Urinary bladder (tissue), 4 donors: Measurements from ENCODE around the gene THYN1. TPM values are rescaled to one million over a fixed set of nuclear protein-coding genes. Genes with fewer than 3 reads are reported as not detected.

Experiments
- DNase-seq: peaks from one replicate; pipeline ENCODE4 v3.0.0-alpha.2; 2015; ENCODE audit errors: extremely low spot score
- H3K27ac ChIP-seq: one replicate; pipeline ENCODE4 v1.5.1; 2013; ENCODE audit warnings: low read depth, mild to moderate bottlenecking, moderate library complexity
- H3K36me3 ChIP-seq: one replicate; pipeline ENCODE4 v1.6.1; 2013; ENCODE audit warnings: mild to moderate bottlenecking, moderate library complexity; ENCODE audit not compliant: insufficient read depth
- H3K4me1 ChIP-seq: one replicate; pipeline ENCODE4 v1.6.1; 2013; ENCODE audit warnings: mild to moderate bottlenecking, moderate library complexity; ENCODE audit not compliant: insufficient read depth
- H3K4me3 ChIP-seq: one replicate; pipeline ENCODE4 v1.5.1; 2013; ENCODE audit warnings: low read depth, low read length
- WGBS: extraction: QIAGEN DNeasy Blood & Tissue Kit; methylation state at CpG from one replicate; pipeline ENCODE4 v1.1.7; 2013; 5-methylcytosine and 5-hydroxymethylcytosine counted together
- polyA plus RNA-seq: library from polyadenylated mRNA; stranded (reverse); fragments of 200-250 nt; gene quantifications from one replicate; pipeline ENCODE4 v1.2.3, GENCODE V29; 2013
- total RNA-seq: library from RNA; depleted of rRNA; stranded (reverse); fragments of >200 nt; gene quantifications from one replicate; pipeline ENCODE4 v1.2.3, GENCODE V29; 2014
- donor health status: healthy with polysubstance abuse.
- donor health status: healthy.

THYN1 gene
- total and polyA plus RNA-seq, 2 donors = 47.2 to 61.7 TPM

DNA sequence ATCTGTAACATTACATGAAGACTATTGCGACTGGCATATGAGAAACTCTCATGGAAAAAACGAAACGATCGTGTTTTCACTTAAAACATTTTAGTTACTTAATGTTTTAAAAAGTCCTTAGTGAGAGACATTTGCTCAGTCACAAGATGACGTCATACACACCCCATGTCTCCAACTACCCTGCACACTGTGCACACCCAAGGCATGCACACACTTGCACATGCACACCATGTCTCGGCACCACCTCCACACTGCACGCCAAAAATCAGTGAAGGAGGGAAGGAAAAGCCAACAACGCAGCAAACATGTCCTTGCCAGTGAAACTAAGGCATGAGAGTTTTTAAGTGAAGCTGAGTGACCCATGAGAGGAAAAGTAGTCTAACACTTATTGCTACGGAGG lies 47.4 kb downstream of the THYN1 start:
- H3K4me1 ChIP-seq = no peaks in the 10 kb centered on the region
- no peak for DNase-seq
- no peak overlapping the region for H3K27ac ChIP-seq
- H3K36me3 ChIP-seq = peaks cover 5% of the 10 kb centered on the region
- H3K4me3 ChIP-seq = no peak overlapping the region
- WGBS = 96% methylated on average over 9 of the region's 9 CpGs

DNA sequence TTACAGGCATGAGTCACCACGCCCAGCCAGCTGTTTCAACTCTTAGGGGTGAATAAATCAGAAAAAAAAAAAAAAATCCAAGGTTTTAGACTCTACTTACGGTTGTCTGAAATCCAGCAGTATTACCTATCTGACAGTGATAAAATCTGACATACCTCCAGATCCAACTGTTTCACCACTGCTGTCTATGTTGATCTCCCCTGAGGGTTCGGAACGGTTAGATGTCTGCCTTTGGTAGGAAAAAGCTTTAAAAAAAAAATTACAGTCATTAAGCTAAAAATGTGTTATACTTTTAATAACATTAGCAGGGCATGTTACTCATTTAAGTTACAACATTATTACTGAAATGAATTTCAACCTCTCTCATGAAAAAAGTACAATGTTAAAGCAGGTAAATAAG lies 50.5 kb downstream of the THYN1 start:
- no peak for DNase-seq
- 89% methylated on average over 4 of the region's 4 CpGs for WGBS
- Histone ChIP-seq H3K4me3 (no peak overlapping the region), H3K27ac (no peak overlapping the region), H3K36me3 (no peaks in the 10 kb centered on the region), H3K4me1 (no peaks in the 10 kb centered on the region)

DNA sequence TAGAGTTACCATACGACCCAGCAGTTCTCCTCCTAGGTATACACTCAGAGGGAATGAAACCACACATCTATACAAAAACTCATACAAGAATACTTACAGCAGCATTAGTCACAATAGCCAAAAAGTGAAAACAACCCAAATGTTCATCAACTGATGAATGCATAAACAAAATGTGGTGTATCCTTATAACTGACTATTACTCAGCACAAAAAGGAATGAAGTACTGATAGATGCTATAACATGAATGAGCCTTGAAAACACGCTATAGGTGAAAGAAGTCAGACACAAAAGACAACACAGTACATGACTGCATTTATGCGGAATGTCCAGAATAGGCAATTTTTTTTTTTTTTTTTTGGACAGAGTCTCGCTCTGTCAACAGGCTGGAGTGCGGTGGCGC lies 52.5 kb downstream of the THYN1 start:
- Histone ChIP-seq H3K36me3 (no peaks in the 10 kb centered on the region), H3K4me3 (no peak overlapping the region), H3K4me1 (no peaks in the 10 kb centered on the region), H3K27ac (no peak overlapping the region)
- DNase-seq = no peak
- WGBS = 97% methylated on average over 6 of the region's 6 CpGs

DNA sequence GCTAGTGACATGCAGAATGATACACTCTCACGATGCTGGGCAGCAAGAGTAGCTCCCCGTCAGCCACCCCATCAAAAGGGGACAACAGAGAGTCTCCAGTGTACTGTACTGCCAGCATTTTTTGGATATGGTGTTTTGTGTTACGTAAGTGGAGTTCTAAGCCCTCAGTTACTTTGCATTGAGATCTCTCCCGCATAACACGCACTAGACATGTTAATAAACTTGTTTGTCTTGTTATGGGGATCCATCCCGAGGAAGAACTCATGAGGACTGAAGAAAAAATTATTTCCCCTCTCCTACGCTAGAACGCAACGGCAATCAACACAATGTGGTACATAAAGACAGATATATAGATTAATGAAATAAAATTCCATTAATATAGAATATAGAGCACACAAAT lies 53.6 kb downstream of the THYN1 start:
- 97% methylated on average over 9 of the region's 9 CpGs for WGBS
- H3K4me3 ChIP-seq = no peak overlapping the region
- H3K36me3 ChIP-seq = peaks cover under 1% of the 10 kb centered on the region
- no peaks in the 10 kb centered on the region for H3K4me1 ChIP-seq
- no peak for DNase-seq
- no peak overlapping the region for H3K27ac ChIP-seq

Other genes starting within 250 kb of the THYN1 start
- 90.2 TPM for gene JAM3, start 184.3 kb downstream of the THYN1 start, total RNA-seq
- 61.1 TPM for gene JAM3, start 184.3 kb downstream of the THYN1 start, polyA plus RNA-seq
- gene NCAPD3, start 29.4 kb downstream of the THYN1 start, total RNA-seq = 29.1 TPM
- 9.5 TPM for gene NCAPD3, start 29.4 kb downstream of the THYN1 start, polyA plus RNA-seq
- 33.6 TPM for gene VPS26B, start 28.7 kb downstream of the THYN1 start, total RNA-seq
- 38.3 TPM for gene VPS26B, start 28.7 kb downstream of the THYN1 start, polyA plus RNA-seq
- 20.1 TPM for gene ACAD8, start 216 bp upstream of the THYN1 start, total RNA-seq
- 24.0 TPM for gene ACAD8, start 216 bp upstream of the THYN1 start, polyA plus RNA-seq
- gene GLB1L3, start 23.0 kb upstream of the THYN1 start, total RNA-seq = 0.11 TPM
- 0.13 TPM for gene GLB1L3, start 23.0 kb upstream of the THYN1 start, polyA plus RNA-seq
- 1.5 TPM for gene GLB1L2, start 78.6 kb upstream of the THYN1 start, total RNA-seq
- 8.1 TPM for gene GLB1L2, start 78.6 kb upstream of the THYN1 start, polyA plus RNA-seq
- 0.32 TPM for gene B3GAT1, start 158.9 kb upstream of the THYN1 start, total RNA-seq
- gene B3GAT1, start 158.9 kb upstream of the THYN1 start, polyA plus RNA-seq = 0.34 TPM